Measurements from ENCODE around the gene MTRF1.

Gene MTRF1

DNA sequence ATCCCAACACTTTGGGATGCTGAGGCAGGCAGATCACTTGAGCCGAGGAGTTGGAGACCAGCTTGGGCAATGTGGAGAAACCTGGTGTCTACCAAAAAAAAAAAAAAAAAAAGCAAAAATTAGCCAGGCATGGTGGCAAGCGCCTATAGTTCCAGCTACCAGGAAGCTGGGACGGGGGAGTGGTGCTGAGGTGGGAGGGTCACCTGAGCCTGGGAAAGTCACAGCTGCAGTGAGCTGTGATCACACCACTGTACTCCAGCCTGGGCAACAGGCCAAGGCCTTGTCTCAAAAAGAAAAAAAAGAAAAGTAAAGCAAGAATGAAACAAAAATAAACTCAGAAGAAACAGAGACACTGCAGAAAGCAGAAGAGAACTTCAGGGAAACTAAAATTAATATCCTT is 31.6 kb downstream of the MTRF1 start:
- no peak for TF ChIP-seq ZFP37 (tag by site-specific recombination; IDR thresholded peaks at IDR 0.05)
- TF ChIP-seq KLF9 (tag by site-specific recombination; IDR thresholded peaks at IDR 0.05; ENCODE audit: low read depth): 0 out of 2 replicates have a peak, but pooled peaks have one; percentile 10
- TF ChIP-seq ZNF16 (tag by site-specific recombination; IDR thresholded peaks at IDR 0.05; ENCODE audit: low read depth): no peak
- TF ChIP-seq ZNF548 (tag by site-specific recombination; IDR thresholded peaks at IDR 0.05): peak; percentile 73; the same call in 1 of the 2 replicates
- no peak for TF ChIP-seq ZNF785 (tag by site-specific recombination; IDR thresholded peaks at IDR 0.05)
- TF ChIP-seq FEZF1 (tag by site-specific recombination; IDR thresholded peaks at IDR 0.05): no peak
- no peak for TF ChIP-seq ZNF2 (tag by site-specific recombination; IDR thresholded peaks at IDR 0.05)
- TF ChIP-seq ZNF488 (tag by site-specific recombination; IDR thresholded peaks at IDR 0.05): no peak
- TF ChIP-seq, protein P1, sequence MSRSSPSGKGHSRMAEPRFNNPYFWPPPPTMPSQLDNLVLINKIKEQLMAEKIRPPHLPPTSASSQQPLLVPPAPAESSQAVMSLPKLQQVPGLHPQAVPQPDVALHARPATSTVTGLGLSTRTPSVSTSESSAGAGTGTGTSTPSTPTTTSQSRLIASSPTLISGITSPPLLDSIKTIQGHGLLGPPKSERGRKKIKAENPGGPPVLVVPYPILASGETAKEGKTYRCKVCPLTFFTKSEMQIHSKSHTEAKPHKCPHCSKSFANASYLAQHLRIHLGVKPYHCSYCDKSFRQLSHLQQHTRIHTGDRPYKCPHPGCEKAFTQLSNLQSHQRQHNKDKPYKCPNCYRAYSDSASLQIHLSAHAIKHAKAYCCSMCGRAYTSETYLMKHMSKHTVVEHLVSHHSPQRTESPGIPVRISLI (tag by site-specific recombination; IDR thresholded peaks at IDR 0.05): peak; percentile 78; the same call in 1 of the 2 replicates
- no peak for TF ChIP-seq ZSCAN30 (tag by site-specific recombination; IDR thresholded peaks at IDR 0.05)
- TF ChIP-seq ZNF18 (tag by site-specific recombination; IDR thresholded peaks at IDR 0.05): peak; percentile 94
- TF ChIP-seq, protein P2, sequence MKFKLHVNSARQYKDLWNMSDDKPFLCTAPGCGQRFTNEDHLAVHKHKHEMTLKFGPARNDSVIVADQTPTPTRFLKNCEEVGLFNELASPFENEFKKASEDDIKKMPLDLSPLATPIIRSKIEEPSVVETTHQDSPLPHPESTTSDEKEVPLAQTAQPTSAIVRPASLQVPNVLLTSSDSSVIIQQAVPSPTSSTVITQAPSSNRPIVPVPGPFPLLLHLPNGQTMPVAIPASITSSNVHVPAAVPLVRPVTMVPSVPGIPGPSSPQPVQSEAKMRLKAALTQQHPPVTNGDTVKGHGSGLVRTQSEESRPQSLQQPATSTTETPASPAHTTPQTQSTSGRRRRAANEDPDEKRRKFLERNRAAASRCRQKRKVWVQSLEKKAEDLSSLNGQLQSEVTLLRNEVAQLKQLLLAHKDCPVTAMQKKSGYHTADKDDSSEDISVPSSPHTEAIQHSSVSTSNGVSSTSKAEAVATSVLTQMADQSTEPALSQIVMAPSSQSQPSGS (tag by site-specific recombination; IDR thresholded peaks at IDR 0.05; ENCODE audit: low read depth): no peak
- TF ChIP-seq ZNF335 (tag by site-specific recombination; conservative IDR thresholded peaks at IDR 0.05): peak; percentile 72
- TF ChIP-seq, protein P3, sequence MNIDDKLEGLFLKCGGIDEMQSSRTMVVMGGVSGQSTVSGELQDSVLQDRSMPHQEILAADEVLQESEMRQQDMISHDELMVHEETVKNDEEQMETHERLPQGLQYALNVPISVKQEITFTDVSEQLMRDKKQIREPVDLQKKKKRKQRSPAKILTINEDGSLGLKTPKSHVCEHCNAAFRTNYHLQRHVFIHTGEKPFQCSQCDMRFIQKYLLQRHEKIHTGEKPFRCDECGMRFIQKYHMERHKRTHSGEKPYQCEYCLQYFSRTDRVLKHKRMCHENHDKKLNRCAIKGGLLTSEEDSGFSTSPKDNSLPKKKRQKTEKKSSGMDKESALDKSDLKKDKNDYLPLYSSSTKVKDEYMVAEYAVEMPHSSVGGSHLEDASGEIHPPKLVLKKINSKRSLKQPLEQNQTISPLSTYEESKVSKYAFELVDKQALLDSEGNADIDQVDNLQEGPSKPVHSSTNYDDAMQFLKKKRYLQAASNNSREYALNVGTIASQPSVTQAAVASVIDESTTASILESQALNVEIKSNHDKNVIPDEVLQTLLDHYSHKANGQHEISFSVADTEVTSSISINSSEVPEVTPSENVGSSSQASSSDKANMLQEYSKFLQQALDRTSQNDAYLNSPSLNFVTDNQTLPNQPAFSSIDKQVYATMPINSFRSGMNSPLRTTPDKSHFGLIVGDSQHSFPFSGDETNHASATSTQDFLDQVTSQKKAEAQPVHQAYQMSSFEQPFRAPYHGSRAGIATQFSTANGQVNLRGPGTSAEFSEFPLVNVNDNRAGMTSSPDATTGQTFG (tag by site-specific recombination; IDR thresholded peaks at IDR 0.05; ENCODE audit: borderline replicate concordance): no peak
- Histone ChIP-seq H3K9me3 (ENCODE audit: control insufficient read depth, insufficient read depth, low read depth, low read length) (no peaks in the 10 kb centered on the region), H3K4me1 (ENCODE audit: control insufficient read depth, insufficient read depth, low read length) (no peaks in the 10 kb centered on the region), H3K36me3 (ENCODE audit: control insufficient read depth in 2 of 2, insufficient read depth in 1 of 2, low read length in 2 of 2) (peaks cover 0 to 2% of the 10 kb centered on the region in 2 experiments; a peak in 2 of 3 replicates), H3K27ac (ENCODE audit: extremely low read depth, low read depth, low read length) (no peak overlapping the region), H3K4me3 (ENCODE audit: low read depth, low read length) (no peak overlapping the region)
- ChIA-PET CTCF (interaction anchor here (0.7 to 1.5 kb wide), 3 partner anchors 9 to 157 kb away, joined by 3 to 9 read pairs (median 4); no protein-coding TSS in a partner anchor), POLR2A (no interaction called here)

- H3K27ac ChIP-seq (ENCODE audit: extremely low read depth, low read depth, low read length): no peak overlapping the region
- no peaks in the 10 kb centered on the region for H3K9me3 ChIP-seq (ENCODE audit: control insufficient read depth, insufficient read depth, low read depth, low read length)
- ChIA-PET CTCF (interaction anchor here (0.6 to 1.5 kb wide), 3 partner anchors 8 to 175 kb away, joined by 4 to 9 read pairs (median 4); no protein-coding TSS in a partner anchor), POLR2A (no interaction called here)
- peaks cover 0 to 2% of the 10 kb centered on the region in 2 experiments; a peak in 2 of 3 replicates for H3K36me3 ChIP-seq (ENCODE audit: control insufficient read depth in 2 of 2, insufficient read depth in 1 of 2, low read length in 2 of 2)
- H3K4me1 ChIP-seq (ENCODE audit: control insufficient read depth, insufficient read depth, low read length): no peaks in the 10 kb centered on the region
- no peak overlapping the region for H3K4me3 ChIP-seq (ENCODE audit: low read depth, low read length)
- TF ChIP-seq, protein P4, sequence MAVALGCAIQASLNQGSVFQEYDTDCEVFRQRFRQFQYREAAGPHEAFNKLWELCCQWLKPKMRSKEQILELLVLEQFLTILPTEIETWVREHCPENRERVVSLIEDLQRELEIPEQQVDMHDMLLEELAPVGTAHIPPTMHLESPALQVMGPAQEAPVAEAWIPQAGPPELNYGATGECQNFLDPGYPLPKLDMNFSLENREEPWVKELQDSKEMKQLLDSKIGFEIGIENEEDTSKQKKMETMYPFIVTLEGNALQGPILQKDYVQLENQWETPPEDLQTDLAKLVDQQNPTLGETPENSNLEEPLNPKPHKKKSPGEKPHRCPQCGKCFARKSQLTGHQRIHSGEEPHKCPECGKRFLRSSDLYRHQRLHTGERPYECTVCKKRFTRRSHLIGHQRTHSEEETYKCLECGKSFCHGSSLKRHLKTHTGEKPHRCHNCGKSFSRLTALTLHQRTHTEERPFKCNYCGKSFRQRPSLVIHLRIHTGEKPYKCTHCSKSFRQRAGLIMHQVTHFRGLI (tag by site-specific recombination; IDR thresholded peaks at IDR 0.05): no peak
- no peak for TF ChIP-seq SETDB1 (IDR thresholded peaks at IDR 0.05; ENCODE audit: insufficient read length, low read length)
- no peak for TF ChIP-seq ZNF670 (tag by site-specific recombination; IDR thresholded peaks at IDR 0.05; ENCODE audit: low read depth)
- TF ChIP-seq ZNF350 (tag by site-specific recombination; IDR thresholded peaks at IDR 0.05): no peak
- TF ChIP-seq ZNF175 (tag by site-specific recombination; IDR thresholded peaks at IDR 0.05): no peak
- no peak for TF ChIP-seq ZNF660 (tag by site-specific recombination; IDR thresholded peaks at IDR 0.05)
- TF ChIP-seq ZNF354C (tag by site-specific recombination; IDR thresholded peaks at IDR 0.05; ENCODE audit: borderline replicate concordance, low read depth): no peak
- TF ChIP-seq MYNN (tag by site-specific recombination; IDR thresholded peaks at IDR 0.05; ENCODE audit: borderline replicate concordance): no peak
- no peak for TF ChIP-seq ZNF473 (tag by site-specific recombination; IDR thresholded peaks at IDR 0.05)
- no peak for TF ChIP-seq ZNF112 (tag by site-specific recombination; IDR thresholded peaks at IDR 0.05)
- TF ChIP-seq RBAK (tag by site-specific recombination; IDR thresholded peaks at IDR 0.05): no peak
- TF ChIP-seq EGR2 (tag by site-specific recombination; IDR thresholded peaks at IDR 0.05; ENCODE audit: low read depth): no peak
These were observed 32.2 kb downstream of the MTRF1 start for GRCh38 chr13:41231025-41231677.

Data from HEK293 (cell line).